Activated B cell treated with CpG ODN at 0.5 μM for 24 hours (primary cell): ENCODE measurements around the gene ANKRD44. TPM values are rescaled to one million over a fixed set of nuclear protein-coding genes. Genes with fewer than 3 reads are reported as not detected.

Source experiments
- ATAC-seq: fragments of 200-7000 bp; cut with Tn5 transposase; one replicate; pipeline ENCODE4 v1.10.0; 2021; ENCODE audit warnings: low read depth, mild to moderate bottlenecking, moderate library complexity
- CTCF ChIA-PET: fragments of 350-600 bp; sonication (Branson Sonifier 250); formaldehyde crosslinking; loops from one replicate; lab custom pipeline; 2021; ENCODE audit warnings: antibody characterized with exemption; lab: Charles Lee
- POLR2A ChIA-PET: fragments of 350-600 bp; sonication (Branson Sonifier 250); formaldehyde crosslinking; loops from one replicate; lab custom pipeline; 2021; ENCODE audit warnings: antibody characterized with exemption; lab: Charles Lee
- DNase-seq: peaks from one replicate; pipeline ENCODE4 v3.0.0; 2022
- H3K27ac Mint-ChIP-seq: one replicate; pipeline ENCODE4 v1.8.0; 2020; ENCODE audit warnings: mixed read lengths
- H3K27me3 Mint-ChIP-seq: one replicate; pipeline ENCODE4 v1.8.0; 2021; ENCODE audit warnings: mixed read lengths
- H3K36me3 Mint-ChIP-seq: one replicate; pipeline ENCODE4 v1.8.0; 2021; ENCODE audit warnings: low read depth, mixed read lengths
- H3K4me1 Mint-ChIP-seq: one replicate; pipeline ENCODE4 v1.8.0; 2021; ENCODE audit warnings: mixed read lengths
- H3K4me3 Mint-ChIP-seq: one replicate; pipeline ENCODE4 v1.8.0; 2020; ENCODE audit warnings: mild to moderate bottlenecking, mixed read lengths
- H3K9me3 Mint-ChIP-seq: one replicate; pipeline ENCODE4 v1.8.0; 2020; ENCODE audit warnings: mixed read lengths
- CTCF ChIP-seq: fragments of 200-600 bp; IDR thresholded peaks from one replicate; pipeline ENCODE4 v1.8.0; 2022; ENCODE audit warnings: antibody characterized with exemption, mild to moderate bottlenecking
- intact Hi-C: fragments of 100-400 bp; cut with micrococcal nuclease; formaldehyde crosslinking; loops from one replicate; pipeline ENCODE4 v1.15.1; 2024
- total RNA-seq: library from RNA; stranded (reverse); gene quantifications from 2 replicates; pipeline ENCODE4 v1.2.3, GENCODE V29; 2022

Gene ANKRD44
- total RNA-seq, 1 donor from 2014 or later = 185 TPM

GRCh38 chr2:197209742-197210408 is 100.7 kb downstream of the ANKRD44 start:
- Mint-ChIP-seq H3K4me3 (peak overlapping the region; percentile 66), H3K36me3 (peaks cover 11% of the 10 kb centered on the region), H3K9me3 (no peaks in the 10 kb centered on the region), H3K27me3 (no peaks in the 10 kb centered on the region), H3K4me1 (peaks cover 99% of the 10 kb centered on the region), H3K27ac (peak overlapping the region; percentile 98)
- TF ChIP-seq CTCF = no peak
- peak; percentile 13 for ATAC-seq
- no peak for DNase-seq
- intact Hi-C loops = loop anchor here (1.0 to 10.0 kb wide), 3 partner anchors 11 to 1035 kb away; partner anchors contain the start of gene STK17B
- ChIA-PET POLR2A (interaction anchor here (0.8 to 5.8 kb wide), 8 partner anchors 9 to 99 kb away, joined by 3 to 57 read pairs (median 6); partner anchors contain the start of gene ANKRD44), CTCF (interaction anchor here (1.3 to 3.0 kb wide), 4 partner anchors 10 to 99 kb away, joined by 4 to 9 read pairs (median 8); no protein-coding TSS in a partner anchor)

- CTCF ChIA-PET = interaction anchor here (0.8 to 3.0 kb wide), 6 partner anchors 10 to 100 kb away, joined by 3 to 9 read pairs (median 8); no protein-coding TSS in a partner anchor
- TF ChIP-seq CTCF = no peak
- peak overlapping the region; percentile 98 for H3K27ac Mint-ChIP-seq
- POLR2A ChIA-PET = interaction anchor here (0.9 to 5.8 kb wide), 9 partner anchors 8 to 100 kb away, joined by 3 to 57 read pairs (median 6); partner anchors contain the start of gene ANKRD44
- no peaks in the 10 kb centered on the region for H3K27me3 Mint-ChIP-seq
- peaks cover 13% of the 10 kb centered on the region for H3K36me3 Mint-ChIP-seq
- peak overlapping the region; percentile 66 for H3K4me3 Mint-ChIP-seq
- DNase-seq = no peak
- no peaks in the 10 kb centered on the region for H3K9me3 Mint-ChIP-seq
- peaks cover 99% of the 10 kb centered on the region for H3K4me1 Mint-ChIP-seq
- no peak for ATAC-seq
- intact Hi-C loops = loop anchor here (1.0 to 10.0 kb wide), 2 partner anchors 10 to 964 kb away; no protein-coding TSS in a partner anchor
Measured at GRCh38 chr2:197209246-197209645, 101.3 kb downstream of the ANKRD44 start.

- intact Hi-C loops = loop anchor here (1.0 to 10.0 kb wide), 4 partner anchors 7 to 964 kb away; no protein-coding TSS in a partner anchor
- POLR2A ChIA-PET = interaction anchor here (0.9 to 5.8 kb wide), 7 partner anchors 11 to 100 kb away, joined by 3 to 57 read pairs (median 6); partner anchors contain the start of gene ANKRD44
- H3K27me3 Mint-ChIP-seq = no peaks in the 10 kb centered on the region
- H3K4me3 Mint-ChIP-seq = peak overlapping the region; percentile 66
- H3K27ac Mint-ChIP-seq = peak overlapping the region; percentile 98
- ATAC-seq = no peak
- no peak for TF ChIP-seq CTCF
- DNase-seq = no peak
- CTCF ChIA-PET = interaction anchor here (0.8 to 4.0 kb wide), 6 partner anchors 9 to 100 kb away, joined by 3 to 26 read pairs (median 9); no protein-coding TSS in a partner anchor
- H3K4me1 Mint-ChIP-seq = peaks cover 95% of the 10 kb centered on the region
- H3K9me3 Mint-ChIP-seq = no peaks in the 10 kb centered on the region
- peaks cover 15% of the 10 kb centered on the region for H3K36me3 Mint-ChIP-seq
Measured at GRCh38 chr2:197208841-197209240, 101.7 kb downstream of the ANKRD44 start.

- Mint-ChIP-seq H3K4me1 (peaks cover 94% of the 10 kb centered on the region), H3K4me3 (peak overlapping the region; percentile 68), H3K36me3 (peaks cover 22% of the 10 kb centered on the region), H3K9me3 (no peaks in the 10 kb centered on the region), H3K27me3 (no peaks in the 10 kb centered on the region), H3K27ac (peak overlapping the region; percentile 98)
- no peak for DNase-seq
- POLR2A ChIA-PET = interaction anchor here (0.6 to 5.8 kb wide), 9 partner anchors 10 to 174 kb away, joined by 3 to 57 read pairs (median 6); partner anchors contain the start of gene ANKRD44
- CTCF ChIA-PET = interaction anchor here (0.6 to 4.0 kb wide), 6 partner anchors 16 to 104 kb away, joined by 3 to 26 read pairs (median 8); no protein-coding TSS in a partner anchor
- no peak for TF ChIP-seq CTCF
- intact Hi-C loops = loop anchor here (1.0 to 10.0 kb wide), 3 partner anchors 8 to 963 kb away; no protein-coding TSS in a partner anchor
- ATAC-seq = no peak
Measured at GRCh38 chr2:197208024-197208423, 102.6 kb downstream of the ANKRD44 start.
